Lung microvascular endothelial cell (primary cell): Measurements from ENCODE around the gene OR13C3. TPM values are rescaled to one million over a fixed set of nuclear protein-coding genes. Genes with fewer than 3 reads are reported as not detected.
"Not testable (repeated sequence)": the region's sequence is repeated elsewhere in the genome, so short reads cannot be mapped to it uniquely, and the experiment has no call there.

Experiments used
- DNase-seq, 2 donors: peaks; one replicate each; pipeline versions ENCODE4 v3.0.0 to v3.0.0-alpha.2; 2010; ENCODE audit warnings: low read depth in 2 of 2
- total RNA-seq: library from RNA; depleted of rRNA; stranded (reverse); fragments of >200 nt; gene quantifications from 2 replicates; pipeline ENCODE4 v1.2.1, GENCODE V29; 2014

The OR13C3 gene
- total RNA-seq, result not detected in 2 replicates

GRCh38 chr9:104536756-104537155, at the start of gene OR13C3:
TSS of gene OR13C3 (minus strand) at chr9:104536856. CDS start at chr9:104536723, 133 bp downstream.
- DNase-seq, result no peak

DNA sequence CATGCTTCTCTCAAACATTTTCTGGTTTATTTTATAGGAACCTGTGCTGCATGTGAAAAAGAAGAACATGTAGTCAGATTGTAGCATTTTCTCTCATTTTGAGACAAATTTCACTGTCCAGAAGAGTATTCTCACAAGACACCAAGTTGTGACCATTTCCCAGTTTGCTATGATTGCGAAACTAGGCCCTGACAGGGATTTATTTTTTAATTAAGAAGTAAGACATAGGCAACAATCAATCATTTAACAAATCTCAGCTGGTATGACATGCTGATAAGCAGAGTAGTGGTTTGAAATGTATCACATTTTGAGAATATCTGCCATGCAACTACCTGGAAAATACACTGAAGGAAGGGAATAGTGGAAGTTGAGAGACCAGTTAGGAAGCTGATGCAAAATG, 43.9 kb upstream of the OR13C3 start:
- DNase-seq, result no peak

- no peak for DNase-seq
These were observed 40.6 kb upstream of the OR13C3 start for GRCh38 chr9:104577263-104577662.

DNA sequence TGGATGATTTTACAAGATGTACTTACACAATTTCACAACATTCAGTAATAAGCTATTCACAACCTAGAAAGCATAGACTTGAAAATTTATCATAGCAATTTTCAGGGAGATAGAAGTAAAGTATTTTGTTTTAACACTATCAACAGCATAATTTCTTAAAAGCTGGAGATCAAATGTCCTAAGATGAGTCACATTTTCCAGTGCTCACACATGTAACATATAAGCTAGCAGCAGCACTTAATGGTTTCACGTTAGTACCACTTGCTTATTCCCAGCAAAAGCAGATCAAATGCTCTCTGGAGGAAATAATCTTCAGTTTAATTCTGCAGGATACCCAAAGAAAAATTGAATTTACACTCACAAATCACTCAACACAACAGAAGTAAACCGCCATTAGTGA, 38.8 kb upstream of the OR13C3 start:
- DNase-seq, result no peak

DNA sequence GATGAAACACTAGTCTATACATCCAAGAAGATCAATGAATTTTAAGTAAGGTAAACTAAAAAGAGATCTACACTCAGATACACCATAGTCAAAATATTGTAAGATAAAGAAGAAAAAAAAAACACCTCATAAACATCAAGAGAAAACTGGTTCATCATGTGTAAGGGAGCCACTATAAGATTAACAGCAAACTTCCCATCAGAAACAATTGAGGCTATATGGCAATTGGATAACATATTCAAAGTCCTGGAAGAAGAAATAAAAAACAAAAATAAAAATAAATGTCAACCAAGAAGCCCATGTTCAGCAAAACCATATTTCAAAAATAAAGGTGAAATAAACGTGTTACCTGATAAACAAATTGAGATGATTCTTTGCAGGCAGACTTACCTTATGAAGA, 36.0 kb upstream of the OR13C3 start:
- DNase-seq, result no peak

DNA sequence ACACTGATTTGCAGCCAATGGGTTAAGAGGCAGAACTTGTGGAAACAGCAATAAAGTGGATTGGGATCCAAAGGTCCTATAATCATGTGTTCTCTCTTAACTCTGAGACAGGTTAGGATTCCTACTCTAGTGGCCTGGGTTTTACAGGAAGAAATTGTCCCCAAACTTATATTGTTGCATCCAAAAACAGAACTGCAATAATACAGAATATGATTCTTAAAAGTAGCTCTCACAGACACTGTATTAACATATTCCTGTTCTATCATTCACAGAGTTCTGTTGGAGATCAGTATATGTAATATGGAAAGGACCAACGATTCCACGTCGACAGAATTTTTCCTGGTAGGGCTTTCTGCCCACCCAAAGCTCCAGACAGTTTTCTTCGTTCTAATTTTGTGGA, 32.2 kb upstream of the OR13C3 start, which contains the start of gene OR13C8:
Gene OR13C8, plus strand, starts transcription at position 301 of the 400 bp plus-strand sequence. Its CDS starts 0 bp downstream, at position 301.
- DNase-seq, result no peak

DNA sequence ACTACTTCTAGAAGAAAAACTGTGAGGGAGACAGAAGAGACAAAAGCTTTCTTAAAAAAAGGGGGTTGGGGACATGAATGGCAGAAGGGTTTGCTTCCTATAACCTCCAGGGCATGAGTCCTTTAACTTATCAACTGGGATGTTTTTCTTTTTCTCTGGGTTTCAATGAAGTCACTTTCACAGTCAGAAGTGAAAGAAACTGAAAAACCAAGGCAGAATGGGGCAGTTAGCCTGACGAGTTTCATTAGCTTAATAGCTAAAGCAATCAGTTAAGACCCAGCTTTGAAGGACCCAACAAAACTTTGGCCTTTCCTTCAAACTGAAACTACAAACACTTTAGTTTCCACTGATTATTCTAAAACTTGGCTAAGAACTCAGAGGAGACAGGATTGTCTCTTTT, 27.7 kb upstream of the OR13C3 start:
- DNase-seq, result no peak

GRCh38 chr9:104556830-104557634, 20.4 kb upstream of the OR13C3 start:
- no peak for DNase-seq

DNA sequence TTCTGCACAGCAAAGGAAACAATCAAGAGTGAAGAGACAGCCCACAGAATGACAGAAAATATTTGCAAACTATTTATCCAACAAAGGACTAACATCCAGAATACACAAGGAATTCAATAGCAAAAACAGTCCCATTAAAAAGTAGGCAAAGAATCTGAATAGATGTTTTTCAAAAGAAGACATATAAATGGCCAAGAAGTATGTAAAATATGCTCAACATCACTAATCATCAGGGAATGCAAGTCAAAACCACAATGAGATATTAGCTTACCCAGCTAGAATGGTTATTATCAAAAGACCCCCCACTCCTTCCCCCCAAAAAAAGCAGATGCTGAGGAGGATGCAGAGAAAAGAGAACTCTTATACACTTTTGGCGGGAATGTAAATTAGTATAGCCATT, 18.9 kb upstream of the OR13C3 start:
- DNase-seq, result no peak

DNA sequence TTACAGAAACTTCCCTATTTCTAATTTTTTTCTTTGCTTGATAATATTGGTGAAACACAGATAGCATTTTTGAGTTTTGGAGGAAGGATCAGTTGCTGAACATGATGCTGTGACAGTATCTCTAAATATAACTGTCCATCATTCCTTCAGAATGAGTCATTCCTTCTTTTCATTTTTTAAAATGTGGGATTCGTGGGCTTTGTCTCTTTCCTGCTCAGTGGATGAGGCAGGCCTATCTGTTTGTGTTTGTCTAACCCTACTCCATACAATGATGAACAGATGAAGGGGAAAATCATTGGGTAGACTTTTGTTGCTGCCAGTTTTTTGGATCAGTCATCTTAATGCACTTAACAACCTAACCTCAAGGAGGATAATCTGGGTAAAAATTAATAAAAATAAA, 16.6 kb upstream of the OR13C3 start:
- DNase-seq, result no peak

DNA sequence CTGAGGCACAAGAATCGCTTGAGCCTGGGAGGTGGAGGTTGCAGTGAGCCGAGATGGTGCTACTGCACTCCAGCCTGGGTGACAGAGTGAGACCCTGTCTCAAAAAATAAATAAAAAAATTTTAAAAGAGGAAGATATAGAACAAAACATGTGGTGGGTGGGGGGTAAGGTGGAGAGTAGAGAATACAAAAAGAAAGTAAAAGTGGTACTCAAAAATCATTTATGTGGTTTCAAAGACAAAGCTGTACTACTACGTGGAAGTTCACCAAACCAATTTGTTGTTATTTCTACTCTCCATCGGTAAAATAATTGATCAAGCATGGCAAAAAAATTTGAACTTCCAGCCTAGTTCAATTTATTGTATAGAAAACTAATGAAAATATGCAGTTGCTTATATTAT, 8.0 kb upstream of the OR13C3 start:
- no peak for DNase-seq

GRCh38 chr9:104539275-104539674, 2.6 kb upstream of the OR13C3 start:
- no peak for DNase-seq

DNA sequence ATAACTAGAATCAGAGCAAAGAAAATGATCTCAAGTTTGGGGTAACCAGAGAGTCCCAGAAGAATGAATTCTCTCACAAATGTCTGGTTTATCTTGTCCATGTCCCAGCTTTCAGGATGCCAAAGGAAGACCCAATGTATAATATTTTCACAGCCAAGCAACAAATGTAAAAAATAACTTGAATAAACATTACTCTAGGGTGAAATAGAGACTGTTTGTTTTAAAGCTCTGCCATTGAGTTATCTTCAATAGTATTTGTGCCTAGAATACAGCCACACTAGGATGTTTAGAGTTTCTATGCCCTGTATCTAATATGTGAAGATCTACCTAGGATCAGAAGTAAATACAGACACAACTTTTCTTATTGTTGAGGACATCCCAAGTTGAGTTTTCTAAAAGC, 9.5 kb downstream of the OR13C3 start, which contains the start of gene OR13C4:
Gene OR13C4, minus strand, starts transcription at position 101 of the 400 bp plus-strand sequence. Its CDS starts 0 bp downstream, at position 101.
- DNase-seq, result no peak

DNA sequence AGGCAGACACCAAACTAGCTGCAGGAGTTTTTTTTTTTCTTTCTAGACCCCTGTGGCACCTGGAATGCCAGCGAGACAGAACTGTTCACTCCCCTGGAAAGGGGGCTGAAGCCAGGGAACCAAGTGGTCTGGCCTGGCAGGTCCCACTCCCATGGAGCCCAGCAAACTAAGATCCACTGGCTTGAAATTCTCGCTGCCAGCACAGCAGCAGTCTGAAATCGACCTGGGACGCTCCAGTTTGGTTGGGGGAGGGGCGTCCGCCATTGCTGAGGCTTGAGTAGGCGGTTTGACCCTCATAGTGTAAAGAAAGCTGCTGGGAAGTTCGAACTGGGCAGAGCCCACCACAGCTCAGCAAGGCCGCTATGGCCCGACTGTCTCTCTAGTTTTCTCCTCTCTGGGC, 16.4 kb downstream of the OR13C3 start:
- DNase-seq, result not testable (repeated sequence)

DNA sequence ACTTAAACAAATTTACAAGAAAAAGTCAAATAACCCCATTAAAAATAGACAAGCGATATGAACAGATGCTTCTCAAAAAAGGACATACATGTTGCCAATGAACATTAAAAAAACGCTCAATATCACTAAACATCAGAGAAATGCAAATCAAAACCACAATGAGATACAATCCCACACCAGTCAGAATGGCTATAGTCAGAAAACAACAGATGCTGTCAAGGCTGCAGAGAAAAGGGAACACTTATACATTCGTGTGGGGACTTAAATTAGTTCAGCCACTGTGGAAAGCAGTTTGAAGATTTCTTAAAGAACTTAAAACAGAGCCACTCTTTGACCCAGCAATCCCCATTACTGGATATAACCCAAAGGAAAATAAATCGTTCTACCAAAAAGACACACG, 21.8 kb downstream of the OR13C3 start:
- no peak for DNase-seq

DNA sequence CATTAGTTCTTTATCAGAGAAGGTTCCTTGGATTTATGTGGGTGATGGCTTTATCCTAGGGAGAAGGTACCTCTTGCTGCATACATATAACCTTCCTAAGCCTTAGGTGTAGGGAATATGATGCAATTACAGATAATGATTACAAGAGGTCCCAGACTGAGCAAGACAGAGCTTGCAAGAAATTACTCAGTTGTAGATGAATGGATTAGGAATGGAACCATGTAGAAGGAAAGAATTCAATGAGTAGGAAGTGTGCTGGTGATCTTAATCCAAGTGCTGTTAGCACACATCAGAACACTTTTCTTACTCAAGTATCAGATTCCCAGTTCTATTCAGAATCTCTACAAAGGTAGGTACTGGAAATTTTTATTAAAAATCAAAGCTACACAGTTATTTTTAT, 30.1 kb downstream of the OR13C3 start:
- DNase-seq, result no peak

- no peak for DNase-seq
These were observed 32.7 kb downstream of the OR13C3 start, which contains the start of gene OR13F1 for GRCh38 chr9:104503963-104504362. TSS of gene OR13F1 (plus strand) at chr9:104504263. CDS start at chr9:104504263, 0 bp downstream.

DNA sequence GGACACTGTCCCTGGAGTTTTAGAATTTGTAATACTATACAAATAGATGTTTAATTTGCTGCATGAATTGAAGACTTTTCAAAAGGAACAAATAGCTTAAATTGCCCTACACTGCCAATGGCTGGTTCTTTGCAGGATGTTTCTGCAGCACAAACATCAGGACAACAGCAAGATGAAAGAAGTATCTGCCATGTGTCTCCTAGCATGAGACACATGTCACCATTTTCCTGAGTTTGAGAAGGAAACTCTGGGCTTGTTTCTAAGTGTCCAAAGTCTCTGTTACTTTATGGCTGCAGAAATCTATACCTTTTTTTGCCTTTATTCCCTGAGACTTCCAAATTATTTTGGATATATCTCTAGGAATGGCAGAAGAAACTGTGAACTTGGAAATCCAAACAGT, 33.2 kb downstream of the OR13C3 start:
- DNase-seq, result no peak

GRCh38 chr9:104494808-104495207, 41.8 kb downstream of the OR13C3 start:
- DNase-seq, result no peak
